Tibial nerve (tissue), 4 donors: Measurements from ENCODE around the gene EYA3. TPM values are rescaled to one million over a fixed set of nuclear protein-coding genes. Genes with fewer than 3 reads are reported as not detected.

Experiments used
- DNase-seq, 2 donors: peaks; one replicate each; pipeline ENCODE4 v3.0.0-alpha.2; 2019; ENCODE audit warnings: low spot score in 2 of 2
- H3K27ac ChIP-seq, 4 donors: fragments of 200-600 bp; sonication (generic) in 3 of 4; one replicate each; pipeline ENCODE4 v1.5.1; 2017 to 2019; ENCODE audit warnings: mild to moderate bottlenecking in 1 of 4
- H3K27me3 ChIP-seq, 2 donors: fragments of 200-600 bp; sonication (generic) in 1 of 2; one replicate each; pipeline versions ENCODE4 v1.5.1 to v1.6.0; 2017 to 2019
- H3K36me3 ChIP-seq, 3 donors: fragments of 200-600 bp; sonication (generic); one replicate each; pipeline ENCODE4 v1.5.1; 2018 to 2019
- H3K4me1 ChIP-seq, 4 donors: fragments of 200-600 bp; sonication (generic) in 3 of 4; one replicate each; pipeline ENCODE4 v1.5.1; 2017 to 2019
- H3K4me3 ChIP-seq, 4 donors: fragments of 200-600 bp; sonication (generic) in 3 of 4; one replicate each; pipeline ENCODE4 v1.5.1; 2017 to 2019; ENCODE audit warnings: mild to moderate bottlenecking in 1 of 4, moderate library complexity in 1 of 4
- H3K9me3 ChIP-seq, 4 donors: fragments of 200-600 bp; sonication (generic) in 3 of 4; one replicate each; pipeline ENCODE4 v1.5.1; 2017 to 2019
- CTCF ChIP-seq, 5 experiments: fragments of 200-600 bp in 3 of 5; fragments of 450-650 bp in 2 of 5; sonication (generic) in 3 of 5; IDR thresholded peaks; one replicate each; pipeline ENCODE4 v1.5.1; 2016 to 2019; ENCODE audit warnings: antibody characterized with exemption in 5 of 5, mild to moderate bottlenecking in 3 of 5, moderate library complexity in 2 of 5
- EP300 ChIP-seq, 2 donors: sonication (generic); formaldehyde crosslinking; IDR thresholded peaks; one replicate each; pipeline ENCODE4 v1.6.1; 2017; ENCODE audit warnings: antibody characterized with exemption in 2 of 2, mild to moderate bottlenecking in 1 of 2
- POLR2A ChIP-seq, 2 donors: fragments of 450-650 bp; IDR thresholded peaks; one replicate each; pipeline ENCODE4 v1.6.1; 2017; ENCODE audit warnings: antibody characterized with exemption in 2 of 2, mild to moderate bottlenecking in 2 of 2, moderate library complexity in 2 of 2
- WGBS, 2 donors: methylation state at CpG; one replicate each; pipeline ENCODE4 v1.1.5; 2018; 5-methylcytosine and 5-hydroxymethylcytosine counted together
- total RNA-seq, 4 donors: library from RNA; depleted of rRNA; stranded (reverse); fragments of >200 nt; gene quantifications; one replicate each; pipeline ENCODE4 v1.1.0, GENCODE V29; 2016

EYA3 gene
- total RNA-seq, 4 donors from 2014 or later, result 9.2 to 17.6 (median 14.6) TPM

DNA sequence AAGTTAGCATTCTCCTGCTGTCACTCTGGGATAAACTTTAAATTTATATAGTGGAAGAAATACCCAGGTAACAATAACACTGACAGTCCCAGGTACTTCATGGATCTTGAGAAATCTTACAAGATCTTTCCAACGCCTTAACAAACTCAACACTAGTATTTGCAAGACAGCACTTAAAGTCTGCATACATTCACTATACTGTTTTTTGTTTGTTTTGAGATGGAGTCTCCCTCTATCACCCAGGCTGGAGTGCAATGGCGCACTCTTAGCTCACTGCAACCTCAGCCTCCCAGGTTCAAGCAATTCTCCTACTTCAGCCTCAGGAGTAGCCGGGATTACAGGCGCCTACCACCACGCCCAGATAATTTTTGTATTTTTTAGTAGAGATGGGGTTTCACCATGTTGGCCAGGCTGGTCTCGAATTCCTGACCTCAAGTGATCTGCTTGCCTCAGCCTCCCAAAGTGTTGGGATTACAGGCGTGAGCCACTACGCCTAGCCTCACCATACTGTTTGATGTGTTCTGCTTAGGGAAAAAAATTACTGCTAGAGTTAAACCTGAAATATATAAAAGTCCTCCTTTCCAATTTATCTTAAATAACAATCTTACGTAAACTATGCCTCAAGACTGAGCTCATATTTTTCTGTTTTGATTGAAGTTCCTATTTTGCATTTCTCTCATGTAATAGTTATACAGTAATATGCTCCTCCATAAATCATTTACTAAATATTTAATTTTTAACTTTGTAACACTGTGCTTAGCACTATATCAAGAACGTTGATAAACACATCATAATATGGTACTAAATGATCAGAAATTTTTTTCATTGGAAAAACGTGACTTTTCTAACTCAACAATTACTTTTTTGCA lies 17.5 kb downstream of the EYA3 start:
- DNase-seq, result no peak
- WGBS, 2 donors, result 89 to 90% methylated on average over 11 of the region's 11 CpGs
- peaks cover 0 to under 1% (median 0%) of the 10 kb centered on the region in 3 donors for H3K36me3 ChIP-seq
- TF ChIP-seq POLR2A (IDR thresholded peaks at IDR 0.05) (no peak), CTCF (IDR thresholded peaks at IDR 0.05) (no peak), EP300 (IDR thresholded peaks at IDR 0.05) (no peak)
- H3K27ac ChIP-seq, result no peak overlapping the region
- H3K4me3 ChIP-seq, result no peak overlapping the region
- peaks cover 0 to 35% (median 0%) of the 10 kb centered on the region in 4 donors for H3K4me1 ChIP-seq
- no peaks in the 10 kb centered on the region for H3K27me3 ChIP-seq
- peaks cover 0 to 4% (median 0%) of the 10 kb centered on the region in 4 donors for H3K9me3 ChIP-seq

GRCh38 chr1:28067523-28068090 lies 20.8 kb downstream of the EYA3 start:
- no peak overlapping the region for H3K27ac ChIP-seq
- H3K4me1 ChIP-seq, result peaks cover 0 to 22% (median 0%) of the 10 kb centered on the region in 4 donors
- no peak overlapping the region for H3K4me3 ChIP-seq

DNA sequence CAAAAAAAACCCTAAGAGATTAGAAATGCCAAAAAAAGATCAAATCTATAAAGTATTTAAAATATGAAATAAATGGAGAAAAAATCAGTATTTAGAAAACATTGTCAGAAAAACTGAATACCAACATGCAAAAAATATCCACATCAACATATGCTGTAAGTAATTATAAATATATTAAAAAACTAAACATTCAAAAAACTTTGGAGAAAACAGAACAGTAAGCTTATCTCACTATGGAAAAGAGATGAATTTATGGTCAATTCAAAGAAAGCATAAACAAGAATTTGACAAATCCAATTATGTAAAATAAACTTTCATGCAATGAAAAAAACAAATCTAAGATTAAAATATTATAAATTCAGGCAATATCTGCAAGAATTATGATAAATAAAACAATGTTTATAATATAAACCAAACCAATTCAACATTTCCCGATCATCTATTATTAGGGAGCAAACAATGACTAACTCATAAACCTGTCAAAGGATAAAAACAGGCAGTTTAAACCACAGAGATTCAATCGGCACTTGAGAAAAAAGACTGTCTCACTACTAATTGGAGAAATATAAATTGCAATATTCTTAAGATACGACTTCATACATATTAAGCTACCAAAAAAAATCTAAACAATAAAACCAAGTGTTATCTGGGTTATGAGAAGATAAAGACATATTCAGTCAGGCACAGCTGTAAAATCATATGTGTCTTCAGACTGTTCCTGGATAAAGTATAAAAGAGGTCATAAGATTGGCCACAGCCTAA lies 21.8 kb downstream of the EYA3 start:
- peaks cover 0 to 22% (median 0%) of the 10 kb centered on the region in 4 donors for H3K4me1 ChIP-seq
- TF ChIP-seq EP300 (IDR thresholded peaks at IDR 0.05), result no peak
- H3K27me3 ChIP-seq, result no peaks in the 10 kb centered on the region
- H3K27ac ChIP-seq, result no peak overlapping the region
- H3K9me3 ChIP-seq, result peaks cover 0 to 4% (median 0%) of the 10 kb centered on the region in 4 donors
- no peak for DNase-seq
- 41 to 49% methylated on average over 3 of the region's 3 CpGs for WGBS, 2 donors
- H3K4me3 ChIP-seq, result no peak overlapping the region
- H3K36me3 ChIP-seq, result peaks cover 0 to 11% (median 0%) of the 10 kb centered on the region in 3 donors

More at GRCh38 chr1:28067523-28068090, 20.8 kb downstream of the EYA3 start:
- H3K9me3 ChIP-seq, result peaks cover 0 to 4% (median 0%) of the 10 kb centered on the region in 4 donors
- no peaks in the 10 kb centered on the region for H3K27me3 ChIP-seq
- no peak for TF ChIP-seq EP300 (IDR thresholded peaks at IDR 0.05)
- TF ChIP-seq CTCF (IDR thresholded peaks at IDR 0.05), result no peak
- TF ChIP-seq POLR2A (IDR thresholded peaks at IDR 0.05), result no peak
- WGBS, 2 donors, result 36 to 43% methylated on average over 2 of the region's 2 CpGs
- DNase-seq, result no peak
- peaks cover 0 to 11% (median 0%) of the 10 kb centered on the region in 3 donors for H3K36me3 ChIP-seq

GRCh38 chr1:28064064-28064463 lies 24.3 kb downstream of the EYA3 start:
- no peak for TF ChIP-seq CTCF (IDR thresholded peaks at IDR 0.05)
- no peak for TF ChIP-seq EP300 (IDR thresholded peaks at IDR 0.05)
- no peak for TF ChIP-seq POLR2A (IDR thresholded peaks at IDR 0.05)
- H3K27ac ChIP-seq, result no peak overlapping the region
- H3K4me3 ChIP-seq, result no peak overlapping the region
- DNase-seq, result no peak
- H3K9me3 ChIP-seq, result peaks cover 0 to 4% (median 0%) of the 10 kb centered on the region in 4 donors
- H3K27me3 ChIP-seq, result no peaks in the 10 kb centered on the region
- peaks cover 0 to 25% (median 0%) of the 10 kb centered on the region in 4 donors for H3K4me1 ChIP-seq
- H3K36me3 ChIP-seq, result peaks cover 0 to 11% (median 0%) of the 10 kb centered on the region in 3 donors
- 48 to 60% methylated on average over 5 of the region's 5 CpGs for WGBS, 2 donors

GRCh38 chr1:28062806-28063205 lies 25.6 kb downstream of the EYA3 start:
- Histone ChIP-seq H3K4me3 (no peak overlapping the region), H3K27me3 (no peaks in the 10 kb centered on the region), H3K27ac (no peak overlapping the region), H3K4me1 (peaks cover 0 to 23% (median 0%) of the 10 kb centered on the region in 4 donors), H3K9me3 (no peaks in the 10 kb centered on the region), H3K36me3 (peaks cover 0 to 11% (median 0%) of the 10 kb centered on the region in 3 donors)
- DNase-seq, result no peak
- TF ChIP-seq POLR2A (IDR thresholded peaks at IDR 0.05) (no peak), EP300 (IDR thresholded peaks at IDR 0.05) (no peak), CTCF (IDR thresholded peaks at IDR 0.05) (no peak)
- WGBS, 2 donors, result 80 to 81% methylated on average over 7 of the region's 7 CpGs
